Brain microvascular endothelial cell (primary cell): Measurements from ENCODE around the gene HIVEP3.

Source experiments
- DNase-seq: peaks from one replicate; pipeline ENCODE4 v3.0.0-alpha.2; 2020
- H3K27ac ChIP-seq: fragments of 250-450 bp; sonication (Bioruptor Pico); 2 replicates; pipeline ENCODE4 v1.5.1; 2020; ENCODE audit warnings: mild to moderate bottlenecking, moderate library complexity
- H3K27me3 ChIP-seq: fragments of 250-450 bp; sonication (Bioruptor Pico); replicated peaks from 2 replicates; pipeline ENCODE4 v1.5.1; 2020; ENCODE audit warnings: mild to moderate bottlenecking
- H3K36me3 ChIP-seq: fragments of 250-450 bp; sonication (Bioruptor Pico); replicated peaks from 2 replicates; pipeline ENCODE4 v1.5.1; 2020; ENCODE audit warnings: mild to moderate bottlenecking
- H3K4me3 ChIP-seq: 2 replicates; pipeline ENCODE4 v1.5.1; 2011; ENCODE audit warnings: low read depth, mild to moderate bottlenecking, control low read depth, low read length, moderate library complexity
- CTCF ChIP-seq: IDR thresholded peaks from 2 replicates; pipeline ENCODE4 v1.5.1; 2011; ENCODE audit warnings: low read depth, mild to moderate bottlenecking, moderate library complexity, low read length, control low read depth, inconsistent platforms; ENCODE audit errors: missing control alignments
- in situ Hi-C: cut with HindIII; loops from 2 replicates; pipeline ENCODE4 v1.10.0; 2017; ENCODE audit warnings: low sequenced_read_pairs, low pct_ligation_motif_present

HIVEP3 gene

GRCh38 chr1:41547781-41548560 lies 370.8 kb downstream of the HIVEP3 start:
- DNase-seq, result no peak
- H3K27ac ChIP-seq, result no peak overlapping the region
- no peaks in the 10 kb centered on the region for H3K27me3 ChIP-seq
- H3K36me3 ChIP-seq, result no peaks in the 10 kb centered on the region
- no peak for TF ChIP-seq CTCF
- in situ Hi-C loops, result no loop called here
- H3K4me3 ChIP-seq, result no peak overlapping the region

GRCh38 chr1:41547336-41547735 lies 371.4 kb downstream of the HIVEP3 start:
- H3K27me3 ChIP-seq, result no peaks in the 10 kb centered on the region
- H3K4me3 ChIP-seq, result no peak overlapping the region
- no peak for DNase-seq
- in situ Hi-C loops, result no loop called here
- H3K36me3 ChIP-seq, result no peaks in the 10 kb centered on the region
- TF ChIP-seq CTCF, result no peak
- H3K27ac ChIP-seq, result no peak overlapping the region

GRCh38 chr1:41546833-41547135 lies 371.9 kb downstream of the HIVEP3 start:
- Histone ChIP-seq H3K27me3 (no peaks in the 10 kb centered on the region), H3K4me3 (no peak overlapping the region), H3K27ac (no peak overlapping the region), H3K36me3 (no peaks in the 10 kb centered on the region)
- no peak for TF ChIP-seq CTCF
- in situ Hi-C loops, result no loop called here
- DNase-seq, result no peak

GRCh38 chr1:41545996-41546832 lies 372.5 kb downstream of the HIVEP3 start:
- no peak overlapping the region for H3K27ac ChIP-seq
- no peaks in the 10 kb centered on the region for H3K36me3 ChIP-seq
- H3K4me3 ChIP-seq, result no peak overlapping the region
- in situ Hi-C loops, result no loop called here
- TF ChIP-seq CTCF, result no peak
- DNase-seq, result no peak
- H3K27me3 ChIP-seq, result no peaks in the 10 kb centered on the region

- DNase-seq, result peak; percentile 9
- no peaks in the 10 kb centered on the region for H3K27me3 ChIP-seq
- H3K36me3 ChIP-seq, result no peaks in the 10 kb centered on the region
- in situ Hi-C loops, result no loop called here
- no peak overlapping the region for H3K27ac ChIP-seq
- H3K4me3 ChIP-seq, result no peak overlapping the region
- no peak for TF ChIP-seq CTCF
These were observed 376.4 kb downstream of the HIVEP3 start for GRCh38 chr1:41542196-41542930.
